WERI-Rb-1 (cell line): Measurements from ENCODE around the gene WDR76.
"Not testable (repeated sequence)": the region's sequence is repeated elsewhere in the genome, so short reads cannot be mapped to it uniquely, and the experiment has no call there.

Source experiments
- DNase-seq: peaks from one replicate; pipeline ENCODE4 v3.0.0-alpha.2; 2020
- H3K27ac ChIP-seq: fragments of 250-450 bp; sonication (Bioruptor Pico); 2 replicates; pipeline ENCODE4 v1.5.1; 2020; ENCODE audit warnings: mild to moderate bottlenecking, moderate library complexity
- H3K27me3 ChIP-seq: fragments of 250-450 bp; sonication (Bioruptor Pico); 2 replicates; pipeline ENCODE4 v1.5.1; 2021; ENCODE audit warnings: mild to moderate bottlenecking, low read depth, moderate library complexity; ENCODE audit not compliant: insufficient read depth, severe bottlenecking
- H3K36me3 ChIP-seq: fragments of 250-450 bp; sonication (Bioruptor Pico); 2 replicates; pipeline ENCODE4 v1.5.1; 2020; ENCODE audit warnings: mild to moderate bottlenecking, moderate library complexity
- H3K4me3 ChIP-seq: 2 replicates; pipeline ENCODE4 v1.5.1; 2011; ENCODE audit warnings: low read depth, mild to moderate bottlenecking, control low read depth, low read length
- H3K9me3 ChIP-seq: fragments of 250-450 bp; sonication (Bioruptor Pico); 2 replicates; pipeline ENCODE4 v1.5.1; 2021; ENCODE audit warnings: mild to moderate bottlenecking, moderate library complexity; ENCODE audit not compliant: severe bottlenecking
- TF ChIP-seq, protein P1 (sequence below): IDR thresholded peaks from 2 replicates; pipeline ENCODE4 v1.5.1; 2011; ENCODE audit warnings: low read depth, mild to moderate bottlenecking, control low read depth, inconsistent platforms, low read length

The WDR76 gene

DNA sequence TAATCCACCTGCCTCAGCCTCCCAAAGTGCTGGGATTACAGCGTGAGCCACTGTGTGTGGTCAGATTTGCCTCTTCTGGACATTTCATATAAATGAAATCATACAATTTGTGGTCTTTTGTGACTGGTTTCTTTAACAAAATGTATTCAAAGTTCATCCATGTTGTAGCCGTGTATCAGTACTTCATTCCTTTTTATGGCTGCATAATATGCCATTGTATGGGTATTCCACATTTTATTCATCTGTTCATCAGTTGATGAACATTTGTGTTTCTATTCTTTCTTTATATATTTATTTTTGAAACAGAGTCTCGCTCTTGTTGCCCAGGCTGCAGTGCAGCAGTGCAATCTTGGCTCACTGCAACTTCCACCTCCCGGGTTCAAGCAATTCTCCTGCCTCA is 25.8 kb downstream of the WDR76 start:
- no peak for DNase-seq
- Histone ChIP-seq H3K9me3 (no peaks in the 10 kb centered on the region), H3K27me3 (no peaks in the 10 kb centered on the region), H3K36me3 (peaks cover 87% of the 10 kb centered on the region), H3K27ac (no peak overlapping the region), H3K4me3 (no peak overlapping the region)
- TF ChIP-seq, protein P1, sequence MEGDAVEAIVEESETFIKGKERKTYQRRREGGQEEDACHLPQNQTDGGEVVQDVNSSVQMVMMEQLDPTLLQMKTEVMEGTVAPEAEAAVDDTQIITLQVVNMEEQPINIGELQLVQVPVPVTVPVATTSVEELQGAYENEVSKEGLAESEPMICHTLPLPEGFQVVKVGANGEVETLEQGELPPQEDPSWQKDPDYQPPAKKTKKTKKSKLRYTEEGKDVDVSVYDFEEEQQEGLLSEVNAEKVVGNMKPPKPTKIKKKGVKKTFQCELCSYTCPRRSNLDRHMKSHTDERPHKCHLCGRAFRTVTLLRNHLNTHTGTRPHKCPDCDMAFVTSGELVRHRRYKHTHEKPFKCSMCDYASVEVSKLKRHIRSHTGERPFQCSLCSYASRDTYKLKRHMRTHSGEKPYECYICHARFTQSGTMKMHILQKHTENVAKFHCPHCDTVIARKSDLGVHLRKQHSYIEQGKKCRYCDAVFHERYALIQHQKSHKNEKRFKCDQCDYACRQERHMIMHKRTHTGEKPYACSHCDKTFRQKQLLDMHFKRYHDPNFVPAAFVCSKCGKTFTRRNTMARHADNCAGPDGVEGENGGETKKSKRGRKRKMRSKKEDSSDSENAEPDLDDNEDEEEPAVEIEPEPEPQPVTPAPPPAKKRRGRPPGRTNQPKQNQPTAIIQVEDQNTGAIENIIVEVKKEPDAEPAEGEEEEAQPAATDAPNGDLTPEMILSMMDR, result no peak

DNA sequence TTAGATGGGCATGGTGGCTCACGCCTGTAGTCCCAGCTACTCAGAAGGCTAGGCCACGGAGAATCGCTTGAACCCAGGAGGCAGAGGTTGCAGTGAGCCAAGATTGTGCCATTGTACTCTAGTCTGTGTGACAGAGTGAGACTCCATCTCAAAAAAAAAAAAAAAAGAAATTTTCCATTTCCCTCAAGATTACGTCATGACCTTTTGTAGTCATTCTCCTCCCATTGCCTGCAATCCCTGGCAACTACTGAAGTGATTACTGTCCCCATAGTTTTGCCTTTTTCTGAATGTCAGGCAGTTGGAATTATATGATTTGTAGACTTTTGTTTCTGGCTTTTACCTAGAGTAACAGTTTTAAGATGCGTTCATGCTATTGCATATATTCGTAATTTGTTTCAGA is 28.0 kb downstream of the WDR76 start:
- Histone ChIP-seq H3K4me3 (no peak overlapping the region), H3K36me3 (peaks cover 94% of the 10 kb centered on the region), H3K27me3 (no peaks in the 10 kb centered on the region), H3K9me3 (no peaks in the 10 kb centered on the region), H3K27ac (no peak overlapping the region)
- no peak for DNase-seq
- TF ChIP-seq, protein P1, result no peak

DNA sequence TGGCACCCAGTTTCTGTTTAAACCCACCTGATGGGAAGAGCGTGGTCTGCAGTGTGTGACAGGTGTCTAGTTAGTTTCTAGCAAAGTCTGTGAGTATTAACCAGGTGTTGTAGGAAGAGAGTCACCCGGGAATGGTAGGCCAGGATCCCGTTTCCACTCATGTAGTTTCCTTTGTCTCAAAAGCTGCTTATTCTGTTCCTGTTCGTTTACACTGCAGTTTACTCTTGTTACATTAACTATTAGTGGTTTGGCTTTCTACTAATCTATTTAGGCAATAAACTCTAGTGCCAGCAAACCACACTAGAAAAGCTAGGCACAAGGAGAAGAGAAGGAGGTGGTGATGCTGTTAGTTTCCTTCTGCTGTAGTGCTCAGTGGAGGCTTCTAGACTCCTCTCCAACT is 32.7 kb downstream of the WDR76 start:
- TF ChIP-seq, protein P1, result no peak
- Histone ChIP-seq H3K36me3 (peaks cover 85% of the 10 kb centered on the region), H3K27me3 (no peaks in the 10 kb centered on the region), H3K27ac (no peak overlapping the region), H3K9me3 (no peaks in the 10 kb centered on the region), H3K4me3 (no peak overlapping the region)
- DNase-seq, result no peak

DNA sequence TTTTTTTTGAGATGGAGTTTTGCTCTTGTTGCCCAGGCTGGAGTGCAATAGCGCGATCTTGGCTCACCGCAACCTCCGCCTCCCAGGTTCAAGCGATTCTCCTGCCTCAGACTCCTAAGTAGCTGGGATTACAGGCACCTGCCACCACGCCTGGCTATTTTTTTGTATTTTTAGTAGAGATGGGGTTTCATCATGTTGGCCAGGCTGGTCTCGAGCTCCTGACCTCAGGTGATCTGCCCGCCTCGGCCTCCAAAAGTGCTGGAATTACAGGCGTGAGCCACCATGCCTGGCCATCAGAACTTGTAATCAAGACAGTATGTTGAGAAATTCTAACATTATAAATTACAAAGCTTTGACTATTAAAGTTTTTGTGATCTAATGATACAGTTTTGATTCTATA is 39.8 kb downstream of the WDR76 start:
- H3K27me3 ChIP-seq, H3K27ac ChIP-seq, H3K4me3 ChIP-seq, H3K9me3 ChIP-seq, DNase-seq: not testable (repeated sequence)
- peaks cover 68% of the 10 kb centered on the region for H3K36me3 ChIP-seq

DNA sequence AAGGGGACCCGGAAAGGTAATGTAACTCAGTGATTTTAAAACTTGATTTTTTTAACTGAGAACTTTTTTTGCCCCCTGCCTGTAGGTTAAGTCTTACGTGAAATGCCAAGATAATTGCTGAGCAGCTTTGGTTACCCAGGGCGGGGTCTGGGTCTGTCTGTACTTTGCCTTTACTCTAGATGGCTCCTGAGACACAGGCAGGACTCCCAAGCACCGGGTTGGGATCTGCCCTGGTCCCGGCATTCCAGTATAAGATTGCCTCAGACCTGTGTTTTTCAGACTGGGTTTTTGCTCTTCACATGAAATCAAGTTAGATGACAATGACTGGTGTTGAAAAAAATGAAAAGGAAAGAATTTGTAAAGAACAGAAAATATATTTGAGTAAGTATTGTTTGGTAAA is 40.3 kb downstream of the WDR76 start:
- H3K36me3 ChIP-seq, result peaks cover 72% of the 10 kb centered on the region
- no peak for DNase-seq
- no peaks in the 10 kb centered on the region for H3K27me3 ChIP-seq
- H3K9me3 ChIP-seq, result no peaks in the 10 kb centered on the region
- TF ChIP-seq, protein P1, result no peak
- H3K4me3 ChIP-seq, result no peak overlapping the region
- H3K27ac ChIP-seq, result no peak overlapping the region

DNA sequence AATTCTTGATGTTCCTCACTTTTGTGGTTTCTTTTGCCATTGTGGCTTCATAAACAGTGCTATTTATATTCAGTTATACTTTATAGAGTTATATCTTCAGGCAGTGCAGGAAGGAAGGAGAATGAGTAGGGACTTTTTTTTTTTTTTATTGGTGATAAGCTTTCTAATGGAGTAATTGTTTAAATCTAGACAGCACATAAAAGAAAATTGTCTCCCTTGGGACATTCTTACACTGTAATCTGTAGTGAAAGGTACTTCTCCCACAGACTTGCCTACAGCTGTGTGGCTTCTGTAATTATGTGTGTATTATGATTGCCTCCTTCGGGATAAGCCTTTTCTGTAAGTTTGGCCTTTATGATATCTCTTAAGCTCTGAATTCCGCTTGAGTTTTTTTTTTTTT is 41.6 kb downstream of the WDR76 start:
- Histone ChIP-seq H3K9me3 (no peaks in the 10 kb centered on the region), H3K27ac (no peak overlapping the region), H3K4me3 (no peak overlapping the region), H3K27me3 (no peaks in the 10 kb centered on the region), H3K36me3 (peaks cover 75% of the 10 kb centered on the region)
- TF ChIP-seq, protein P1, result no peak
- DNase-seq, result no peak
